ENCODE data around the gene RAB4B. TPM values are rescaled to one million over a fixed set of nuclear protein-coding genes. Genes with fewer than 3 reads are reported as not detected.

The RAB4B gene
- total and polyA plus RNA-seq, 2 of the 13 experiments (the other 11 are each of a cell fraction or from before 2014, with no cell fraction given): 3.3 to 5.4 TPM

DNA sequence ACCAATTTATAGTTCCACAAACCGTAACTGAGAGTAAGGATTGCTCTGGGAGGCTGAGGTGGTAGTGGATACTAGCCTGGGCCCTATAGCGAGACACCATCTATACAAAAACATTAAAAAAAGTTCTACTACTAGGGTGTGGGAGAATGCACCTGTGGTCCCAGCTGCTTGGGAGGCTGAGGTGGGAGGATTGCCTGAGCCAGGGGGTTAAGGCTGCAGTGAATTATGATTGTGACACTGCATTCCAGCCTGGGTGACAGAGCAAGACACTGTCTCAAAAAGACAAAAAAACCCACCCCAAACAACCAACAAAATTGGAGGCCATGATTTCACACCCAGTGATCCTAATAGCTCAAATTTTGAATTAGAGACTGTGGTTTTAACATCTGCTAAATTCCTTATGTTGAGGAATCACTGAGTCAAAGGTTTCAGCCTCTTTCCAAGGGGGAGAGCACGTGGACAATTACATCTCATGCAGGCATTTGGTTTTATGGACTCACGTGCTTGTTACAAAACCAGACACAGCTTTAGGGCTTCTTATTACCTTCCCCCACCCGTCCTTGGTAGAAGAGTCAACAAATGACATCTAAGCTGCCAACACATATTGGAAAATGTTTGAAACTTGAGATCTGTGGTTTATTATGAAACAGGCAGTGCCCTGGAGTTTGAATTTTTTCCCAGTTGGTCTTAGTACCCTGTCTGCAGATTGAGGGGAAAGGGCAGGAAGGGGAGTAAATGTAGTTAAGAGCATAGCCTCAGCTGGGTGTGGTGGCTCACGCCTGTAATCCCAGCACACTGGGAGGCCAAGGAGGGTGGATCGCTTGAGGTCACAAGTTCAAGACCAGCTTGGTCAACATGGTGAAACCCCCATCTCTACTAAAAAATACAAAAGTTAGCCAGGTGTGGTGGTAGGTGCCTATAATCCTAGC is 53.7 kb downstream of the RAB4B start (continued):
- TF ChIP-seq GATAD1 (CRISPR knock-in tag; IDR thresholded peaks at IDR 0.05) (peak; percentile 46; the same call in 1 of the 2 replicates), ARID4A (CRISPR knock-in tag; IDR thresholded peaks at IDR 0.05; ENCODE audit: borderline replicate concordance) (peak; percentile 61; the same call in 1 of the 2 replicates), ZNF816 (CRISPR knock-in tag; IDR thresholded peaks at IDR 0.05; ENCODE audit: borderline replicate concordance) (no peak), ZNF781 (CRISPR knock-in tag; IDR thresholded peaks at IDR 0.05; ENCODE audit: borderline replicate concordance, not compliant biosample characterization) (no peak), KLF6 (CRISPR knock-in tag; IDR thresholded peaks at IDR 0.05) (peak; percentile 72), ISL2 (CRISPR knock-in tag; IDR thresholded peaks at IDR 0.05) (peak; percentile 85), RARG (CRISPR knock-in tag; IDR thresholded peaks at IDR 0.05; ENCODE audit: low read depth) (peak; percentile 57; the same call in 1 of the 2 replicates), RXRA (CRISPR knock-in tag; IDR thresholded peaks at IDR 0.05) (peak; percentile 39; the same call in 1 of the 2 replicates), MXI1 (IDR thresholded peaks at IDR 0.05; ENCODE audit: borderline replicate concordance, low read depth, low read length) (no peak), BRCA1 (CRISPR knock-in tag; IDR thresholded peaks at IDR 0.05) (0 out of 2 replicates have a peak, but pooled peaks have one; percentile 53), PHF5A (CRISPR knock-in tag; IDR thresholded peaks at IDR 0.05; ENCODE audit: low read depth, unreplicated experiment) (peak; percentile 68), MED1 (CRISPR knock-in tag; IDR thresholded peaks at IDR 0.05) (peak; percentile 89), EP300 (IDR thresholded peaks at IDR 0.05; ENCODE audit: low read depth in 2 of 2, low read length in 2 of 2) (peak; percentile 78 to 86; a peak in 3 of 4 replicates), EP300 (CRISPR knock-in tag; IDR thresholded peaks at IDR 0.05; ENCODE audit: borderline replicate concordance) (peak; percentile 81), MIER2 (CRISPR knock-in tag; IDR thresholded peaks at IDR 0.05) (no peak), MEIS1 (CRISPR knock-in tag; IDR thresholded peaks at IDR 0.05; ENCODE audit: borderline replicate concordance) (peak; percentile 52; the same call in 1 of the 2 replicates), DRAP1 (CRISPR knock-in tag; IDR thresholded peaks at IDR 0.05) (peak; percentile 17; the same call in 1 of the 2 replicates), TARDBP (CRISPR knock-in tag; IDR thresholded peaks at IDR 0.05) (0 out of 2 replicates have a peak, but pooled peaks have one; percentile 45)
- TF ChIP-seq, protein P1, sequence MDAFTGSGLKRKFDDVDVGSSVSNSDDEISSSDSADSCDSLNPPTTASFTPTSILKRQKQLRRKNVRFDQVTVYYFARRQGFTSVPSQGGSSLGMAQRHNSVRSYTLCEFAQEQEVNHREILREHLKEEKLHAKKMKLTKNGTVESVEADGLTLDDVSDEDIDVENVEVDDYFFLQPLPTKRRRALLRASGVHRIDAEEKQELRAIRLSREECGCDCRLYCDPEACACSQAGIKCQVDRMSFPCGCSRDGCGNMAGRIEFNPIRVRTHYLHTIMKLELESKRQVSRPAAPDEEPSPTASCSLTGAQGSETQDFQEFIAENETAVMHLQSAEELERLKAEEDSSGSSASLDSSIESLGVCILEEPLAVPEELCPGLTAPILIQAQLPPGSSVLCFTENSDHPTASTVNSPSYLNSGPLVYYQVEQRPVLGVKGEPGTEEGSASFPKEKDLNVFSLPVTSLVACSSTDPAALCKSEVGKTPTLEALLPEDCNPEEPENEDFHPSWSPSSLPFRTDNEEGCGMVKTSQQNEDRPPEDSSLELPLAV (CRISPR knock-in tag; conservative IDR thresholded peaks at IDR 0.05; ENCODE audit: low read depth): no peak
- TF ChIP-seq, protein P2, sequence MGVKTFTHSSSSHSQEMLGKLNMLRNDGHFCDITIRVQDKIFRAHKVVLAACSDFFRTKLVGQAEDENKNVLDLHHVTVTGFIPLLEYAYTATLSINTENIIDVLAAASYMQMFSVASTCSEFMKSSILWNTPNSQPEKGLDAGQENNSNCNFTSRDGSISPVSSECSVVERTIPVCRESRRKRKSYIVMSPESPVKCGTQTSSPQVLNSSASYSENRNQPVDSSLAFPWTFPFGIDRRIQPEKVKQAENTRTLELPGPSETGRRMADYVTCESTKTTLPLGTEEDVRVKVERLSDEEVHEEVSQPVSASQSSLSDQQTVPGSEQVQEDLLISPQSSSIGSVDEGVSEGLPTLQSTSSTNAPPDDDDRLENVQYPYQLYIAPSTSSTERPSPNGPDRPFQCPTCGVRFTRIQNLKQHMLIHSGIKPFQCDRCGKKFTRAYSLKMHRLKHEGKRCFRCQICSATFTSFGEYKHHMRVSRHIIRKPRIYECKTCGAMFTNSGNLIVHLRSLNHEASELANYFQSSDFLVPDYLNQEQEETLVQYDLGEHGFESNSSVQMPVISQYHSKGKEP (CRISPR knock-in tag; IDR thresholded peaks at IDR 0.05): no peak
